IPS-NIHi7 (cell line): ENCODE results near the gene ZFYVE28.
"Not testable (repeated sequence)": the region's sequence is repeated elsewhere in the genome, so short reads cannot be mapped to it uniquely, and the experiment has no call there.

ENCODE experiments used
- DNase-seq: peaks from one replicate; pipeline ENCODE4 v3.0.0; 2012; ENCODE audit warnings: mixed read lengths; ENCODE audit errors: extremely low spot score

ZFYVE28 gene

DNA sequence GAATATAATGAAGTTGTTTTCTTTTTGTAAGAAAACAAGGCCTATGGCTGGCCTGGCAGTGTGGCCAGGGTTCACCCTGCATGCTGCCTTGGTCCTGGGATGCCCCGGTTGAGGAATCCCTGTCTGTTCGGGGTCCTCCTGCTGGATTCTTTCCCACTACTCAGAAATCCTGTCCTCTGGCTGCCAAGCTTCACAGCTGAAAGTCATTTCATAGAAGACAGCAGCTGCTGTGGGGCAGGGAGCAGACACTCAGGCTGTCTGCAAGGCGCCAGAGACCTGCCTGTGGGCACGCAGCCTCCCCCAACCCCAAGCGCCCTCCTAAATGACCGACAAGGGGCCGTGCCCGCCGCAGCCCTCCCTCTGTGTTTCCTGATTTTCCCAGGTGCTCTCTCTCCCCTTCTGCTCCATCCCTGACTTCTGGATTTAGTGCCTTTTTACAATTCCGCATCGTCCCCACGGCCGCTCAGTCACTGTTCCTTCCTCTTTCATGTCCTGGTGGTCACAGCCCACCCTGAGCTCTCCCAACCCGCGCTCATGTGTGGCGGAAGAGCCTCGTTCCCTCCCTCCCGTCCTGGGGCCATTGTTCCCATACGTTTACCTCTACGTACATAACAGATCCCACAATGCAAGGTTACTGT, 27.5 kb downstream of the ZFYVE28 start:
- no peak for DNase-seq

DNA sequence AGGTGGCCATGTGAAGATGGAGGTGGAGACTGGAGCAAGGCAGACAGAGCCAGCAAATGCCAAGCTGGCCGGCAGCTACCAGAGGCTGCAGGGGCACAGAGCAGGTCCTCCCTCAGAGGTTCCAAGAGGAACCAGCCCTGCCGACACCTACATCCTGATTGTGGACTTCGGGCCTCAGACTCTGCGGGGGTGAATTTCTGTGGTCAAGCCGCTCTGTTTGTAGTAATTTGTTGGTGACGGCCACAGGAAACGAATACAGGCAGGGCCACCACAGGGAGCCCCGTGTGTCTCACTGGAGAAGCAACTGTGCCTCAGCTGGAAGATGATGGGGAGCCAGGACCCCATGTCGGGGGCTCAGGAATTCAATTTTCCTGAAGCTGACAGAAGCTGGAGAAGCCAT, 28.3 kb downstream of the ZFYVE28 start:
- DNase-seq, result no peak

DNA sequence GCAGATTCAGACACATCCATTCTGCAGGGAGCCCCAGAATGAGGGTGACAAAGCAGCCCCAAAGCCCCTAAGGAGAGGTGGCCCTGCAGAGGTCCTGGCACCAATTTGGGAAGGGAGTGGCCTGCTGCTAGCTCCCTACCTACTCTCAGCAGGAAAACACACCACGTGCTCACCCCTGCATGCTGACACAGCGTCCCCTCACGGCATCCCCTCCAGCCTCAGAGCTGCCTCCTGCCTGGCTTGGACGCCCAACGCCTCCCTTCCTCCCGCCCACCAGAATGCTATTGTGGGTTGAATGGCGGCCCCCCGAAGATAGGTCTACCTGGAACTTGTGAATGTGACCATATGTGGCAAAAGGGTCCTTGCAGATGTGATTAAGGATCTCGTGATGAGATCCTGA, 28.8 kb downstream of the ZFYVE28 start:
- no peak for DNase-seq

DNA sequence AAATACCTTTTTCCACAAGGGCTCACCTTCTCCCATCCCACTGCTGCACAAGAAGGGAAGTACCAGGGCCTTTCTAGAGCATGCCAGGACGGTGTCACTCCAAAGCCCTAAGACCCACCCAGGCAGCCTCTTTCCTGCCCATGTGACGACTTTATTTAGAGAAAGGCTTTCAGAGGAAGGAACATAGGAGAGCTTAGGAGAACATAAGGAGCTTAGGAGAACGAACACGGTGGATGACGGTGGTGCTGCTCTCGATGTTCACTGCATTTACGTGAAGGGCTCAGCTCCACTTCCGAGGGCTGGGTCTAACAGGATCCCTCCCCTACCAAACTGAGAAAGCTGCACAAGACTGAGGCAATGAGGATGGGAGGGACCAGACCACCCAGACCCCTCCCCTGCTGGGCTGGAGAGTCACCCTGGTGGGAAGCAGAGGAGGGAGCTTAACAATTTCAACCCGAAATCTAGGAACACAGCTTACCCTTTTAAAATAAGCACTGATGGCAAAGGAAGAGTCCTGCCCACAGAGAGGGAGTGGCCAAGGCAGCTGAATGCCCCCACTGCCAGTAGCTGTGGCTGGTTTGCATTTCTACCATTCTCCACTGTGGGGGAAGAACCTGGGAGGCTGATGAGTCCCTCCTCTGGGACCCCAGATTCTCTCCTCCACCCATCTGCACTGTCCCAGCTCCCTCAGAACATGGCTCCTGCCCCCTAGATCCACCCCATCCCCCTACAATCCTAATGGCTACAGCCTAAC, 29.8 kb downstream of the ZFYVE28 start:
- no peak for DNase-seq

DNA sequence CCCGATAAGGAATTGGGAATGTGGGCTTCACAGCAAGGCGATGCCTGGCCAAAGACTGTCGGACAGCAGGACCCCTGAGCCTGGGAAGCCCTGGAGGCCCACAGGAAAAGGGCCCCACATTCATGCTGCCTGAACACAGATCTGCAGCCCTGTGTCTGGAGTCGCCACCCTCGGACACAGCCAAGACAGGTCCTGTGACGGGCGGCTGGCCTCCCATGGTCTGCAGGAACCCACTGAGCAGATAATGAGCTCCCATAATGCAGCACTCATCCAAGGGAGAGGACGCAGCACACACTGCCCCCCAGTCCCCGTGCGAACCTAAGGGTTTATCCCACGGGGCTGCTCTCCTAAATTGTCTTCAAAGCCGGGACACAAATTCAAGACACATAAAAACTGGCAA, 30.6 kb downstream of the ZFYVE28 start:
- no peak for DNase-seq

DNA sequence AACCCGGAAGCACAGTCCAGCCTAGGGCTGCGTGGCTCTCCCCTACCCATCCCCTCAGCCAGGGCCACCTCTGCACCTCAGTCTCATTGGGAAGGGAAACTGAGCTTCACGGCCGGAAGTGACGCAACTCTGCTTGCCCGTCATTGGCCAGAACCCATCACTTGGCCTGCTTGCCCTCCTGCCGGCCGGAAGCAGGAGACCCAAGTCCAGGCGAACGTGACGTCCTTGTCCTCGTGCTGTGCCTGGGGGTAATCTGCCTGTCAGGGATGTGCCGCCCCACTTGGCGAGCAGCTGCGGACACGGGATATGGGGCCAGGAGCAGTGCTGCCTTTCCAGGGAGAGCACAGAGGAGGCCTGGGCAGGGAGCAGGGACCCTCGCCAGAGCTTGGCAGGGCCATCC, 31.2 kb downstream of the ZFYVE28 start:
- no peak for DNase-seq

DNA sequence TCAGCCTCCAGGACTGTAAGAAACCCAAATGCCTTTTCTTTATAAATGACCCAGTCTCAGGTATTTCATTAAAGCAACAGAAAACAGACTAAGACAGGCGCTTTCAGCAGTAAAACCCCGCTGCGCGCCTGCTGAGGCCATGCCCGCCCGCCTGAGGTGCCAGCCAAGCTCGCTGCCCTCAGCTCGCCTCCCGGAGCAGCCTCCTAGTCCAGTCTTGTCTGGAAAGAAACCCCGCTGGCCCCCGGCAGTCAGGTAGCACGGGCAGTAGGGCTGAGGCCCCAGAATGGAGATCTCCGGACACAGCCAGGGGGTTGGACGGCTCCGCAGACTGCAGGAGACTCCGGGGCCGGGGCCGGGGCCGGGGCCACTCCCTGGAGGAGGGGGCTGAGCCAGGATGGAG, 31.7 kb downstream of the ZFYVE28 start:
- DNase-seq, result no peak

DNA sequence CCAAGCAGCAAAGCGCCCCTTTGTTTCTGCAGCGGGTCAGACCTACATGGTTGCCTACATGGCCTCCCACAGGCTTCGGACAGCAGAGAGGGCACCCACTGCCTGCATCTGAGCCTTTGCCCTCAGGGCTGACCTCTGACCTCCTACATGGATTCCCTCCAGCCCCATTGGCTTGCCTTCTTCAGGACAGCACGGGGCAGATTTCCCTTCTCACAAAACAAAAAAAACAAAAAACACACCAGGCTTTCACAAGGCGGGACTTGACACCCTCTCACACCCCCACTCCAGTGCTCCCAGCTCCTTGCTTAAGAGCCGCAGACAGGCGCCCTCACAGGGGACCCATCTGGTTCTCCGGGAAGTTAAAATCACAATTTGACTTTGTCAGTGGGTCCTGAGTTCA, 32.9 kb downstream of the ZFYVE28 start:
- no peak for DNase-seq

DNA sequence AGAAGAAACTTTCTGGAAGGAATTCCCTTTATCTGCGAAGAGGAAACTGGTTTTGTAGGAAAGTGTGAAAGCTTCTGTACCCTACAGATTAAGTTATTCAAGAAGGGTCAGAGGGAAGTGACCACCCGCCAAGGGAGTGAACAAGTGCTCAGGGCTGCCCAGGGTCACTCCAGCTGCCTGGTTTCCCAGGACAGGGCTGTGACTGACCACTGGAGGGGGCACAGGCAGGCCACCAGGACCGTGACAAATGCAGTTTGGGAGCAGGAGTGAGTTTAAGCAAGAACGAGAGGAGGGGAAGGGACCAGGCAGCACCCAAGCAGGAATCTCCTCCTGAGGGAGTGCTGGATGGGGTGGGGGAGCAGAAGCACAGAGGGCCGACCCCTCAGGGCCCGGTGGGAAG, 34.2 kb downstream of the ZFYVE28 start:
- no peak for DNase-seq

DNA sequence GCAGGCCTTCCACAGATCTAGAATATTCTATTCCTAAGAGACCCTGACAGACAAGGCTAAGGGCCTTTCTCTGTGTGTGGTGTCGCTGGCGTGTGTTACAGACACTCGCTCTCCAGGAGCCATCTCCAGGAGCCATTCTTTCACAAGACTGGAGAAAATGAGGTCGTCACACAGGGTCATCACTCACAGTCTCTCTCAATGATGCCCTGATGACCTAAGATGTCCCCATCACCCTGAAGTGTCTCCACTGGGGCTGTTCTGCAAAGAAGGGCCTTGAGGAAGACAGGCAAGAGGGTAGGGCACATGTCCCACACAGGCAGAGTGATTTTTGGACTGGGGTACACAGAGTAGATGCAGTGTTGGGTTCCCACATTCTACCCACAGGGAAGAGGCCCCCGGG, 34.7 kb downstream of the ZFYVE28 start:
- DNase-seq, result no peak

DNA sequence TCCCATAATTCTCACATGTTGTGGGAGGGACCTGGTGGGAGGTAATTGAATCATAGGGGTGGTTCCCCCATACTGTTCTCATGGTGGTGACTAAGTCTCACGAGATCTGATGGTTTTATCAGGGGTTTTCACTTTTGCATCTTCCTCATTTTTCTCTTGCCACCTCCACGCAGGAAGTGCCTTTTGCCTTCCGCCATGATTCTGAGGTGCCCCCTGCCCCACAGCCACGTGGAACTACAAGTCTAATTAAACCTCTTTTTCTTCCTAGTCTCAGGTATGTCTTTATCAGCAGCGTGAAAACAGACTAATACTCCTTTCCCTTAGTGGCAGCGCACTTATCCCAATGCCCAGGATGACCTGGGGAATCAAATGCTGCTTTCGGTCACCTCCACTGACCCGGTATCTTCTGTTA, 35.2 kb downstream of the ZFYVE28 start:
- DNase-seq, result not testable (repeated sequence)

DNA sequence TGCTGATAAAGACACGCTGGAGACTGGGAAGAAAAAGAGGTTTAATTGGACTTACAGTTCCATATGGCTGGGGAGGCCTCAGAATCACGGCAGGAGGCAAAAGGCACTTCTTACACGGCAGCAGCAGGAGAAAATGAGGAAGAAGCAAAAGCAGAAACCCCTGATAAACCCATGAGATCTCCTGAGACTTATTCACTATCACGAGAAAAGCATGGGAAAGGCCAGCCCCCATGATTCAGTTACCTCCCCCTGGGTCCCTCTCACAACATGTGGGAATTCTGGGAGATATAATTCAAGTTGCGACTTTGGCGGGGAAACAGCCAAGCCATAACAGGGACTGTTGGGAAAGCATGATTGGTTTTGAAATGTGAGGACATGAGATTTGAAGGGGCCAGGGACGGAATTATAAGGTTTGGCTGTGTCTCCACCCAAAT, 35.7 kb downstream of the ZFYVE28 start:
- DNase-seq, result not testable (repeated sequence)

DNA sequence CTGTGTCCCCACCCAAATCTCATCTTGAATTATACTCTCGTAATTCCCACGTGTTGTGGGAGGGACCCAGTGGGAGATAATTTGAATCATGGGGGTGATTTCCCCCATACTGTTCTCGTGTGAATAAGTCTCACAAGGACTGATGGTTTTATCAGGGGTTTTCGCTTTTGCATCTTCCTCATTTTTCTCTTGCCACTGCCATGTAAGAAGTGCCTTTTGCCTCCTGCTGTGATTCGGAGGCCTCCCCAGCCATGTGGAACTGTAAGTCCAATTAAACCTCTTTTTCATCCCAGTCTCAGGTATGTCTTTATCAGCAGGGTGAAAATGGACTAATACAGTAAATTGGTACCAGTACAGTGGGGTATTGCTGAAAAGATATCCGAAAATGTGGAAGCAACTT, 37.9 kb downstream of the ZFYVE28 start:
- DNase-seq, result not testable (repeated sequence)

DNA sequence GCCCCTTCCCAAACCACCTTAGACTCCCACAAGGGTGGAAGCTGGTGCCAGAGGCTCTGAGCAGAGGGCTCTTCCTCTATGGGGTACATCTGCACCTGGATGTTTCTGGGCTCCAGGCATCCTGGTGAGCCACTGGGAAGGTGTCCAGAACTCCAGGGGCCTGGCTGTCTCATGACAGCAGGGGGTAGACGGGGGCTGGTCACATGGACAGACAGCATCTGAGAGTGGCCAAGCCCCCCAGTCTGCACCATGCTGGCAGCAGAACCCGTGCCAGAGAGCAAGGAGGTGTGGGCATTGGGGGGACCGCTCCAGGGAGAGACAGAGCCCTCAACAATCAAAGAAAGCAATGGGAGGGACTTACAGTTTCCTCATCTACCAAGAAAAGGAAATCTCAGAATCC, 39.5 kb downstream of the ZFYVE28 start:
- no peak for DNase-seq

DNA sequence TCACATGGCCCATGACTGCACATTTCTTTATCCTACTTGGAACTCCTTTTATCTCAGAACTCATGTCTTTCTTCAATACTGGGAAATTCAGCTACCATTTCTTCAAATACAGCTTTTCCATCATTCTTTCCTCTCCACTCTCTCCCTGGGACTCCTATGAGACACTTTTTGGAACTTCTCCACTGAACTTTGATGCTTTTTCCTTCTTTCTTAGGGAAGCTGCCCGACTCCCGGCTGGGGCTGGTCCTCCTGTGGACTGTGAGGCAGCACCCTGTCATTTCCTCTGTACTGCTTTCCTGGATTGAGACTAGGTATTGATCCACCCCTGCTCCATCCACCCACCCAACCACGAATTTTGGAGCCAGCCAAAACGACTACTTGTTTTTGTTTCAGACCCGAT, 40.0 kb downstream of the ZFYVE28 start:
- DNase-seq, result no peak

DNA sequence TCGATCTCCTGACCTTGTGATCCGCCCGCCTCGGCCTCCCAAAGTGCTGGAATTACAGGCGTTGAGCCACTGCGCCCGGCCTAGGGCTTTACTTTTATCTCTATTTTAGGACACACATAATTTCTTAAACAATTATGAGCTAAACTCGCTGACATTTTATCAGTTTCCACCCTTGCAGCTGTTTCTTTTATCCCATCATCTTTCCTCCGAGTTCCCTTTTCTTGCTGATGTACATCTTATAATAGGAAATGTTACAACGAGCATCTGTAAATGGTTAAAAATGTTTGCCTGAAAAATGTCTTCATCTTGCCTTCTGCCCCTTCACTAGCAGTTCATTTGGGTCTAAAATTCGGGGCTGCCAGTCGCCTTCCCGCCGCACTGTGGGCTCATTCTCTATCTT, 41.2 kb downstream of the ZFYVE28 start:
- no peak for DNase-seq

DNA sequence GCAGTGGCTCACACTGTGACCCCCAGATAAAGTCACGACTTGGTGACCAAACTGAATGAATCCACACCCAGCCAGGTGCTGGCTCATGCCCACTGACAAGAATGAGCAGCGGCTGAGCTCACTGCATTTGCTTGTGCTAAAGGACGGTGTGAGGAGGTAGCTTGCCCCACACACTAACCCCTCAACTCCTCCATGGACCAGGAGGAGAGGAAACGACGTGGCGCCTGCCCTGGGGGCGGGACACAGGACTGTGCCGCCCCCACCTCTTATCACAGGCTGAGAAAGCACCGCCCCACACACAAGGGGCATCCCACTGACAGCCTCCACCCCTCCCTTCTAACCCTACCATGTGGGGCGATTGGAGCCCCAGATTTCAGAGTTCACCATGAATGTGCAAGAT, 43.0 kb downstream of the ZFYVE28 start:
- DNase-seq, result no peak

DNA sequence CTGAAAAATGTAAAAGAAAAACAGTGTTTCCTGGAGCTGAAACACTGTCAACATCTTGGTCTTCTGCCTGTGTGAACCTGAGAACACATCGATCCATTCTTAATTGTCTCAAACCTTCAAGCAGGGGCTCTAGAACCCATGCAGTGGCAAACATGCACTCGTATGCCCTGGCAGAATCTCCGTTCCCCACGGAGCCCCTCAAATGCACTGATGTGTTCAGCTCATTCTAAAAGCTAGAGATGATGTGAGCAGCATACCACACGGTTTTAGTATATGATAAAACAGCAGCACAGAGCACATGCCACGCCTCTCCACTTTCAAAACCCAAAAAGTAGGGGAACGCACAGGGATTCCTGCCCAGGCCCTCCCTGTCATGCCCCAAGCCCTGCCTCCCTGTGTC, 44.9 kb downstream of the ZFYVE28 start:
- no peak for DNase-seq

DNA sequence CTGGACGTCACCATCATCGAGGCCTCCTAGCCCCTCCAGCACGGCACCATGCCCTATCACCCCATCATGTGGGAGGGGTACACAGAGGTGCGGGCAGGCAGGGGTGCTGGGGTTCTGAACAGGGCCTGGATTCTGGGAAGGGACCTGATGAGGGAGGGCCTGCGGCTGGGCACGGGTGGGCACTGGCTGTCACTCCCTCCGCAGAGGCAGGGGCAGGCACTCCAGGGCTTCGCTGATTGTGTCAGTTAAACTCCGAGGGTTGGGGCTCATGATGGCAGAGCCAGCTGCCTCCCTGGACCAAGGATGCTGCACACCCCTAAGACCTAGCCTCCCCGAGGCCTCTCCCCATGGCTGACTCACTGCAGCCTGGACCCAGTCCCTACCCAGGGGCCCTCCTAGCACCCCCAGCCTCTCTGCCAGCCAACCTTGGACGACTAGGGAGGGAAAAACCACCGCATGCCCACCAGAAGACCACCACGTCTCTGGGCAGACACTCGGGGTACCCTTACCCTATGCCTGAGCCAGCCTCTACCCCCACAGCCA, 45.9 kb downstream of the ZFYVE28 start:
- no peak for DNase-seq

DNA sequence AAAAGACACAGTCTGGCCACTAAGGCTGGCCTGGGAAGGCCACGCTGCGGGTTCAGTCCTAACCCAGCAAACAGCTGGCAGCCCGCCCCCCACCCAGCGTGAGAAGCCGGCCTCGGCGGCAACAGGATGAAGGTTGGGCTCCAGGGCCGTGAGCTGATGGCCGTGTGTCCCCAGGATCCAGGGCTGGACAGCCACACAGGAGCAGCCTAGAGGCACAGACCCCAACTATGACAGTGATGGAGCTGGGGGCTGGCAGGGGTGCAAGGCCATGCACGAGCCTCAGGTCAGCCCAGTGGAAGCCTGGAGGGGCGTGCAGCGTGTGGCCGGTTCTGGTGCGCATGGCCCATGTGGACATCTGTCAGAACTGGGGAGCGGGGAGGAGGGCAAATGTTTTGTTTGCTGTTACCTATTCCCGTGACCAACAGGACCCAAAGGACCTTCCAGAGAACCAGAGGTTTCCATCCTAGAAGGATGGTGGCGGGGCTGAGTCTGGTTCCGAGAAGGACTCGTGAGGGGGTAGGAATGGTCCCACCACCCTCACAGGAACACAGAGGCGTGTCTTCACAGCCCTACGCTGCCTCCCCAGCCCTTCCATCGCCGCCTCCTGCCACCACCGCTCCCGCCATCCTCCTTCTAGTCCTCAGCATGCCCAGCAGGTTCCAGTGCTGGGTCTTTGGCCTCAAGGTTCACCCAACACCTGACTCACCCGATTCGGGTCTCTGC, 46.5 kb downstream of the ZFYVE28 start:
- no peak for DNase-seq

DNA sequence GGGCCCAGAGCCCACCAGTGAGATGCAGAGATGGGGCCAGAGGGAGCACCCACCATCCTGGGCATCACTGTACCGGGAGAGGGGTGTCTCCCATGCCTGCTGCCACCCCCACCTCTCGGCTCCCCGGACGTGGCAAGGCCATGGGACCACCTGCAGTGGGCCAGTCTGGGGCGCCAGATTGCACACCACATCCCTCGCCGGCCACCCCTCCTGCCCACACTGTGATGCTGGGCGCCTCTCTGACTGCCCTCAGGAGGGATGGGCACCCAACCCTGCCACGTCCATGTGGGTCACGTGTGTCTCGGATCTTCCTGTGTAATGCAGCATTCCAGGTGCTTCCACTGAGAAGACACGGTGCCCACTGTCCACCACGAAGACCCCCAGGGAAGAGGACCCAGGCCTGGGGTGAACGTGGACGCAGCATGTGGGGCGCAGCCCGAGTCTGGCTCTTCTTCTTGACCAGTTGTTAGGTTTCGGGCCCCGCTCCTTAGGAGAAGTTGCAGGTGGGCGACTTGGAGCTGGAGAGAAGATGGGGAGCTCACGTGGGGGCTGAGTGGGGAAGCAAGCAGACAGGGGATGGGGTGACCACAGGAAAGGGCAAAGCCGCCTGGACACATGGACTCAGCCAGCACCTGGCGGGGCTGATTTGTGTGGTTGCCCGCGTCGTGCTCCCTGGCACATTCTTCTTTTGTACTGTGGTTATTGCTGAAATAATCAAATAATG, 47.7 kb downstream of the ZFYVE28 start:
- no peak for DNase-seq
